IgD-negative memory B cell (primary cell): Measurements from ENCODE around the gene AQP7. TPM values are rescaled to one million over a fixed set of nuclear protein-coding genes. Genes with fewer than 3 reads are reported as not detected.
"Not testable (repeated sequence)": the region's sequence is repeated elsewhere in the genome, so short reads cannot be mapped to it uniquely, and the experiment has no call there.

Experiments used
- H3K27ac Mint-ChIP-seq, 3 donors: one replicate each; pipeline ENCODE4 v1.8.0; 2020 to 2022; ENCODE audit warnings: mild to moderate bottlenecking in 3 of 3, mixed read lengths in 3 of 3, moderate library complexity in 1 of 3
- H3K27me3 Mint-ChIP-seq: one replicate; pipeline ENCODE4 v1.8.0; 2021; ENCODE audit warnings: mixed read lengths
- H3K36me3 Mint-ChIP-seq: one replicate; pipeline ENCODE4 v1.8.0; 2020; ENCODE audit warnings: mild to moderate bottlenecking, mixed read lengths
- H3K4me1 Mint-ChIP-seq, 3 donors: one replicate each; pipeline ENCODE4 v1.8.0; 2020 to 2022; ENCODE audit warnings: mixed read lengths in 3 of 3, mild to moderate bottlenecking in 1 of 3
- H3K4me3 Mint-ChIP-seq, 4 donors: one replicate each; pipeline ENCODE4 v1.8.0; 2020 to 2022; ENCODE audit warnings: mild to moderate bottlenecking in 4 of 4, mixed read lengths in 4 of 4, moderate library complexity in 3 of 4
- H3K9me3 Mint-ChIP-seq, 3 donors: one replicate each; pipeline ENCODE4 v1.8.0; 2020 to 2021; ENCODE audit warnings: mixed read lengths in 3 of 3, mild to moderate bottlenecking in 1 of 3
- polyA plus RNA-seq: library from polyadenylated mRNA; unstranded; fragments of 300-500 nt; fragmentation: Illumina TruSeq; gene quantifications from one replicate; pipeline ENCODE4 v1.2.3, GENCODE V29; 2021

Gene AQP7
- polyA plus RNA-seq, 1 donor from 2014 or later: not detected

DNA sequence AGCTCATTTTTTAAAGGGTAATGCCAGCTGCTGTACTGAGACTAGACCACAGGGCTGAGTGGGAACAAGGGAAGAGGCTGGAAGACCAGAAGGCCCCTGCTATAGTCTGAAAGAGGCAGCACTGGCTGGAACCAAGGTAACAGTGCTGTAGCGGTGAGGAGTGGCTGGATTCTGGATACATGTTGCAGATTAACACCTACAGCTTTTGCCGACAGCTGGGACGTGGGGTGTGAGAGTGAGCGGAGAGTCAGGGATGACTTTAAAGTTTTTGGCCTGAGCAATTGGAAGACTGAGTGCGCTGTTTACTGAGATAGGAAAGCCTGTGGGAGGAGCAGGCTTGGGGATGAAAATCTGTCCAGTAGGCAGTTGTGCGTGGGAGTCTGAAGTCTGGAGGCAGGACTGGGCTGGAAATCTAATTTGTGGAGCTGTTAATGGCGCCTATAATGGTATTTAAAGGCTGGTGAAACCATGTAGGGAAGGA is 26.5 kb downstream of the AQP7 start:
- no peaks in the 10 kb centered on the region for H3K27me3 Mint-ChIP-seq
- H3K4me1 Mint-ChIP-seq: peaks cover 0 to 2% (median 0%) of the 10 kb centered on the region in 3 donors
- no peak overlapping the region for H3K4me3 Mint-ChIP-seq
- H3K36me3 Mint-ChIP-seq: peaks cover 11% of the 10 kb centered on the region
- peak overlapping the region in 1 of 3 donors; percentile 12 for H3K27ac Mint-ChIP-seq
- H3K9me3 Mint-ChIP-seq: no peaks in the 10 kb centered on the region

DNA sequence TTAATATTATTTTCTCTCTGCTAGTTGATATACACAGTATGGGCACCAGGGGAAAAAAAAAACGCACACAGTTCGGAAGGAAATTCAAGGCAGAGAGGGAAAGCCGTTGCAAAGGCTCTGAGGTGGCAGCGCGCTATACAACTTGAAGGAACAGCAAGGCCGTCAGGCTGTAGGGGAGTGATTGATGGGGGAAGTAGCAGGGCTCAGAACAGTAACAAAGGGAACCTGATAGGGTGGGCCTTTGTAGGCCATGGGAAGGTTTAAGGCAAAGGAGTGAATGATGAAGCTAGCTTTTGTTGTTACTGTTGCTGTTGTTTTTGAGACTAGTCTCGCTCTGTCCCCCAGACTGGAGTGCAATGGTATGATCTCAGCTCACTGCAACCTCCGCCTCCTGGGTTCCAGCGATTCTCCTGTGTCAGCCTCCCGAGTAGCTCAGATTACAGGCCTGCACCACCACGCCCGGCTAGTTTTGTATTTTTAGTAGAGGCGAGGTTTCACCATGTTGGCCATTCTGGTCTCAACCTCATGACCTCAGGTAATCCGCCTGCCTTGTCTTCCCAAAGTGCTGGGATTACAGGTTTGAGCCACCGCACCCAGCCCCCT is 27.0 kb downstream of the AQP7 start:
- no peaks in the 10 kb centered on the region for H3K27me3 Mint-ChIP-seq
- H3K4me3 Mint-ChIP-seq: no peak overlapping the region
- no peaks in the 10 kb centered on the region for H3K9me3 Mint-ChIP-seq
- peaks cover 11% of the 10 kb centered on the region for H3K36me3 Mint-ChIP-seq
- H3K27ac Mint-ChIP-seq: no peak overlapping the region
- peaks cover 0 to 2% (median 0%) of the 10 kb centered on the region in 3 donors for H3K4me1 Mint-ChIP-seq

DNA sequence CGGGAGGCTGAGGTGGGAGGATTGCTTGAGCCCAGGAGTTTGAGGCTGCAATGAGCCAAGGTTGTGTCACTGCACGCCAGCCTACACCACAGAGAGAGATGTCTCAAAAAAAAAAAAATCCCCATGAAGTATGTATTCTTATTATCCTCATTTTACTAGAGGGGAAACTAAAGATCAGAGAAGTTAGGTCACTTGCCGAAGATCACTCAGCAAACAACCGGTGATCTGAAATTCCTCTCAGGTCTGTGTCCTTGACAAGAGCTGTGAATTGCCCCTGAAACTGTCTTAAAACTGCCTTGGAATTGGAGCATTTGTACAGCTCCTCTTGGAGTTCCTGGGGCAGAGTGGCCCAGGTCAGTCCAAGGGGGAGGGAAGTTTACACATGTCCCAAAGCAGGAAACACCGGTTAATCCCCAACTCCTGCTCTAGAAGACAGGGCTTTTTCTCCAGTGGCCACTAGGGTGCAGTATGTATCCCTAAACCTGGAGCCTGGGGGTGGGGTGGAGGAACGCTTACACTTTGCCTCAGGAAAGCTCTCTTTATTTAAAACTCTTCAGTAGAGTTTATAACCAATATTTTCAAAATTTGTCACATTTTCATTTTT is 27.6 kb downstream of the AQP7 start:
- Mint-ChIP-seq H3K36me3 (peaks cover 12% of the 10 kb centered on the region), H3K27me3 (no peaks in the 10 kb centered on the region), H3K9me3 (no peaks in the 10 kb centered on the region), H3K4me1 (peaks cover 0 to 2% (median 0%) of the 10 kb centered on the region in 3 donors), H3K27ac (no peak overlapping the region), H3K4me3 (no peak overlapping the region)

DNA sequence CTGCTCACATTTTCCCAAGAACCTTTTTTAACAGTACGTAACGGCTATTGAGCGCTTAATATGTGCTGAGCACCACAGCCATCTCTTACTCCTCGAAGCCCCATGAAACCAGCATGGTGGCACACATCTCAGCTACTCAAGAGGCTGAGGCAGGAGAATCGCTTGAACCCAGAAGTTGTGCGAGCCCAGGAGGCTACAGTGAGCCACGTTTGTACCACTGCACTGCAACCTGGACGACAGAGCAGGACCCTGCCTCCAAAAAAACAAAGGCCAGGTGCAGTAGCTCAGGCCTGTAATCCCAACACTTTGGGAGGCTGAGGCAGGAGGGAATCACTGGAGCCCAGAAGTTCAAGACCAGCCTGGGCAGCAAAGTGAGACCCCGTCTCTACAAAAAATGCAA is 28.2 kb downstream of the AQP7 start:
- no peak overlapping the region for H3K27ac Mint-ChIP-seq
- no peaks in the 10 kb centered on the region for H3K27me3 Mint-ChIP-seq
- H3K4me3 Mint-ChIP-seq: no peak overlapping the region
- no peaks in the 10 kb centered on the region for H3K9me3 Mint-ChIP-seq
- H3K36me3 Mint-ChIP-seq: peaks cover 9% of the 10 kb centered on the region
- H3K4me1 Mint-ChIP-seq: peaks cover 0 to 2% (median 0%) of the 10 kb centered on the region in 3 donors

DNA sequence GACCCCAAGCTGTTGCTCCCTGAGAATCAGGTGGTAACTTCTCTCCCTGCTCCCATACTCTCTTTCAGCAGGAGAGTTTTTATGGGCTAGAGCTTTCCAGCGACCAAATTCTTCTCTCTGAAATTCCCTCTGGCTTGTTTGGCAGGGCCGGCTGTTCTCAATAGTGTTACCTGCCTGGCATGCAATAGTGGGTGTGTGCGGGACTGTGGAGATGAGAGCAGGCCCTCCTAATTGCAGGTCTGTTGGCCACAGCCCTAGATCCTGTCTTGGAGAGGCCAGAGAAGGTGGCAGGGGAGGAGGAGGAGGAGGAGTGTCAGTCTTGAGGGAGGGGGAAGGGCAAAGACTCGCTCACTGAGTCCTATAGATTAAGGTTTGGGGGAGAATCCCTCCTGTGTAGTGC is 29.5 kb downstream of the AQP7 start:
- Mint-ChIP-seq H3K9me3 (no peaks in the 10 kb centered on the region), H3K36me3 (peaks cover 7% of the 10 kb centered on the region), H3K4me1 (peaks cover 0 to 2% (median 0%) of the 10 kb centered on the region in 3 donors), H3K27ac (peak overlapping the region in 2 of 3 donors; percentile 9 to 23), H3K27me3 (no peaks in the 10 kb centered on the region), H3K4me3 (no peak overlapping the region)

DNA sequence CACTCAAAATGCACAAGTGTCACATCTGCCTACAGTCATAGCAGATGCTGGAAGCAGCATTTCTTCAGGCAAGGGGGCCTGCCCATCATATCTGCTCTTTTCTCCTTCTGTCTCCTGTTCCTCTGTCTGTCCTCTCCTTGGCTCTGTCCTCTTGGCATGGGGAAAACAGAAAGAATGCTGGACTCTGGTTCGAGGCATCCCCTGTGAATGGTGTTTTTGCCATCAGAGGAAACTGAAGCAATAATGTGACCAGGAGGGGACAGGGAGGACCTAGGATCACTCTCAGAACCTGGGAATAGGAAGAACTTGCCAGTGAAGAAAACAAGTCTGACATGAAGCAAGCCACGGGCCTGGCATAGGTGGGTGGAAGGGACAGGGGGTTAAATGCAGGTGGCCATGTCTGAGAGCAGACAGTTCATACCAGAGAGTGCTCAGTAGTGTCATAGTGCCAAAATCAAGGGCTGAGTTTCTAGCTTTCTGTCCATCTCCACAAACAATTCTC is 35.3 kb downstream of the AQP7 start:
- Mint-ChIP-seq H3K36me3 (peaks cover 12% of the 10 kb centered on the region), H3K27ac (no peak overlapping the region), H3K9me3 (no peaks in the 10 kb centered on the region), H3K27me3 (no peaks in the 10 kb centered on the region), H3K4me3 (no peak overlapping the region), H3K4me1 (peaks cover 0 to 3% (median 0%) of the 10 kb centered on the region in 3 donors)

DNA sequence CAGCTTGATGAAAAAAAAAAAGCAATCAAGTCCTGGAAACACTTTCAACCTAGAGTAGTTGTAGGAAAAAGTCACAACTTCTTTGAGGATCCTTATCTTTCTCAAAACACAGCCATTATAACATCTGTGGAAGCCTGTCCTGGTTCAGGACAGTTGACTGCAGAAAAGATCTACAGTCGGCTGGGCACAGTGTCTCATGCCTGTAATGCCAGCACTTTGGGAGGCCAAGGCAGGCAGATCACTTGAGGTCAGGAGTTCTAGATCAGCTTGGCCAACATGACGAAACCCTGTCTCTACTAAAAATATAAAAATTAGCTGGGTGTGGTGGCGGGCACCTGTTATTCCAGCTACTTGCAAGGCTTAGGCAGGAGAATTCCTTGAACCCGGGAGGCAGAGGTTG is 37.6 kb downstream of the AQP7 start:
- not testable (repeated sequence) for H3K4me3 Mint-ChIP-seq, H3K4me1 Mint-ChIP-seq, H3K36me3 Mint-ChIP-seq, H3K27ac Mint-ChIP-seq, H3K9me3 Mint-ChIP-seq, H3K27me3 Mint-ChIP-seq

DNA sequence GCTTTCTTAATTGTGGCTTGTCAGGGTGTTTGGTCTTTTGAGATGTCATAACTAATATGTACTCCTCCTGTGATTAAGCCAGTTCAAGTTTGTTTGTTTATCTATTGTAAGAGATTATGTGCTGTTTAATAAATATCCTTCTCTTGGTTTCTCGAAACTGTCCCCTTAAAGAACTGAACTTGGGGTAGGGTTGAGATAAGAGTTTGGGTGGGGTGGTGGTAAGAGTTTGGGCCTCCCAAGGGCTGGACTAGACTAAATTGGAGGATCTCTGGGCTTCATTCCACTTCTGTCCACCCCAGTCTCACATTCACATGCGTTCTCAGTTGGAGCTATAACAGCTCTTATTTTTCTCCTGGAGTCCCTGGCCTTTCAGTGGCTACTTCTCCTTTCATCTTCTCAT is 38.2 kb downstream of the AQP7 start:
- H3K27ac Mint-ChIP-seq: no peak overlapping the region
- H3K4me1 Mint-ChIP-seq: peaks cover 0 to 3% (median 0%) of the 10 kb centered on the region in 3 donors
- H3K27me3 Mint-ChIP-seq: no peaks in the 10 kb centered on the region
- H3K9me3 Mint-ChIP-seq: no peaks in the 10 kb centered on the region
- H3K4me3 Mint-ChIP-seq: no peak overlapping the region
- peaks cover 8% of the 10 kb centered on the region for H3K36me3 Mint-ChIP-seq

DNA sequence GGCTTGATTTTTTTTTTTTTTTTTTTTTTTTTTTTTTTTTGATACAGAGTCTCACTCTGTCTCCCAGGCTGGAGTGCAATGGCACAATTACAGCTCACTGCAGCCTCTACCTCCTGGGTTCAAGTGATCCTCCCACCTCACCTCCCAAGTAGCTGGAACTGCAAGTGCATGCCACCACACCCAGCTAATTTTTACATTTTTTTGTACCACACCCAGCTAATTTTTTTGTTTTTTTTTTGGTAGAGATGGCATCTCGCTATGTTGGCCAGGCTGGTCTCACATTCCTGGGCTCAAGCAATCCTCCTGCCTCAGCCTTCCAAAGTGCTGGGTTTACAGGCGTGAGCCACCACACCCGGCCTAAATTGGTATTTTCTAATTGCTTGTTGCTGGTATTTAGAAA is 43.7 kb downstream of the AQP7 start:
- not testable (repeated sequence) for H3K4me1 Mint-ChIP-seq, H3K27ac Mint-ChIP-seq, H3K36me3 Mint-ChIP-seq, H3K4me3 Mint-ChIP-seq, H3K27me3 Mint-ChIP-seq, H3K9me3 Mint-ChIP-seq

DNA sequence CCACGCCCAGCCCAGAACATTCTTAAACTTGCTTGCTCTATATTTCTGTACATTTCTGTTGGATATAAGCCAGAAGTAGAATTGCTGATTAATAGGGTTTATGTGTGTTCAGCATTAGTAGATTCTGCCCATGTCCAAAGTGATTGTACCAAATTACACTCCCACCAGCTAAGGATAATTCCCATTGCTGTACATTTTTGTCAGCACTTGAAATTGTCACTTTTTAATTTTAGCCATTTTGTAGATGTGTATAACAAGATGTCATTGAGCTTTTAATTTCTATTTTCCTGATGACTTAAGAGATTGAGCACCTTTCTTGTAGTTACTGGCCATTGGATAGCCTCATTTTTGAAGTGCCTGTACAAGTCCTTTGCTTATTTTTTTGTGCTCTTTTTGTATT is 46.4 kb downstream of the AQP7 start:
- Mint-ChIP-seq H3K27ac (no peak overlapping the region), H3K36me3 (peaks cover 4% of the 10 kb centered on the region), H3K27me3 (no peaks in the 10 kb centered on the region), H3K9me3 (no peaks in the 10 kb centered on the region), H3K4me3 (no peak overlapping the region), H3K4me1 (peaks cover 0 to 5% (median 0%) of the 10 kb centered on the region in 3 donors)

DNA sequence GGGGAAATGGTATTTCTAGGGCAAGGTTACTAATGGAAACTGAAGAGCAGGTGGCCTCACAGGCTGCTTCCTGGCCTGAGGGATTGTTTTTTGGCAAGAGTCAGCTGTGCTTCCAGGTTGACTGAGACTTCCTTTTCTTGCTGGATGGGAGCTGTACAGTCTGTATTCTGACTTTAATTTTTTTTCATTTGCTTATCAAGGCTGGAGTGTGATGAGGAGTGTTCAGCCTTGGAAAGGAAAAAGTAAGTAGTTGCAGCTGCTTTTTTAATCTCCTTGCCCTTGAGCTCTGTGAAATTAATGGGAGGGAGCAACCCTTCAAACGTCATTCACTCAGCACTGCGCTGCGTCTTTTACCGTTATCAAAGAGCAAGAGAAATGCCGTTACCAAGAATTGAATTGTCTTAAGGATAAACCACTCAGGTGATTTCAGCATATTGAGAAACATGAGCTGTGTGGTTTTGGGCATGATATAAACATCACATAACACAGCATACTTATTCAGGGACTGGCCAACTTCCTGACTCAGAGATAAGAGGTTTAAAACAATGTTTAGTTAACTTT is 47.6 kb downstream of the AQP7 start:
- Mint-ChIP-seq H3K4me3 (no peak overlapping the region), H3K9me3 (no peaks in the 10 kb centered on the region), H3K27ac (no peak overlapping the region), H3K4me1 (peaks cover 0 to 5% (median 0%) of the 10 kb centered on the region in 3 donors), H3K36me3 (peaks cover 4% of the 10 kb centered on the region), H3K27me3 (no peaks in the 10 kb centered on the region)

DNA sequence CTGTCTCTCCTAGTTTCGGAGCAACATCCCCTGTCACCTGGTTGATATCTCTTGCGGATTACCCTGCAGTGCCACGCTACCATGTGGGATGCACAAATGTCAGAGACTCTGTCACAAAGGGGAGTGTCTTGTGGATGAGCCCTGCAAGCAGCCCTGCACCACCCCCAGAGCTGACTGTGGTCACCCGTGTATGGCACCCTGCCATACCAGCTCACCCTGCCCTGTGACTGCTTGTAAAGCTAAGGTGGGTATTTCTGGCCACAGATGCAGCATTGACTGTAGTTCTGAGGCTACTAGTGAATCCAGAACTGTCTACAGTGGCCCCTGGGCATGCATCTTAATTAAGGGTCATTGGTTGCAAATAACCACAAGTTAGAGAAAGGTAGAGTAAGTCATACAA is 50.8 kb downstream of the AQP7 start:
- Mint-ChIP-seq H3K4me3 (no peak overlapping the region), H3K9me3 (no peaks in the 10 kb centered on the region), H3K27me3 (no peaks in the 10 kb centered on the region), H3K27ac (no peak overlapping the region), H3K36me3 (peaks cover 17% of the 10 kb centered on the region), H3K4me1 (peaks cover 0 to 5% (median 0%) of the 10 kb centered on the region in 3 donors)

DNA sequence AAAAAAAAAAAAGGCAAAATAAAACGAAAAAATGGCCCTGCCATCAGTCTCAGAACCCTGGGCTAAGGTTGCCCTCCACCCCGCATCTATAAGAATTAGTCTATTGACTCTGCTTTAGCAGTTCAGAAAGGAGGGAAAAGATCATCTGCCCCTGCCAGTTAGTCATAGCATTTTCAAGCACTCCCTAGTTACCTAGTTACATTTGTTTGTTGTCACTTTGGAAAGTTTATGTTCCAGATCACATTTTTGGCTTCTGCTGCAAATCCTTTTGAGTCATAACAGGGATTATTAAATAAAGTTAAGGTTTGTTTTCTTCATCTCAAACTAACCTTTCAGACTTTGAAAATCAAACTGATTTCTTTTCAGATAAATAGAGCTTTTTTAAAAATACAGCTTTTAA is 52.1 kb downstream of the AQP7 start:
- H3K27ac Mint-ChIP-seq: no peak overlapping the region
- H3K27me3 Mint-ChIP-seq: no peaks in the 10 kb centered on the region
- peaks cover 0 to 4% (median 0%) of the 10 kb centered on the region in 3 donors for H3K4me1 Mint-ChIP-seq
- H3K9me3 Mint-ChIP-seq: no peaks in the 10 kb centered on the region
- peaks cover 17% of the 10 kb centered on the region for H3K36me3 Mint-ChIP-seq
- H3K4me3 Mint-ChIP-seq: no peak overlapping the region

DNA sequence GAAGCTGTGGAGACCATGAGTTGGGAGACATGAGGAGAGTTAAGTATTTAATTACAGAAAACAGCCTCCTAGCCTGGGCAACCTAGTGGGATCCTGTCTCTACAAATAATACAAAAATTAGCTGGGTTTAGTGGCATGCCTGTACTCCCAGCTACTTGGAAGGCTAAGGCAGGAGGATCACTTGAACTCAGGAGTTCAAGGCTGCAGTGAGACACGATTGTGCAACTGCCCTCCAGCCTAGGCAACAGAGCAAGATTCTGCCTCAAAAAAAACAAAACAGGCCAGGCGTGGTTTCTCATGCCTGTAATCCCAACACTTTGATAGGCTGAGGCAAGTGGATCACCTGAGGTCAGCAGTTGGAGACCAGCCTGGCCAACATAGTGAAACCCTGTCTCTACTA is 52.6 kb downstream of the AQP7 start:
- Mint-ChIP-seq H3K4me1 (peaks cover 0 to 3% (median 0%) of the 10 kb centered on the region in 3 donors), H3K27ac (no peak overlapping the region), H3K9me3 (no peaks in the 10 kb centered on the region), H3K4me3 (no peak overlapping the region), H3K27me3 (no peaks in the 10 kb centered on the region), H3K36me3 (peaks cover 17% of the 10 kb centered on the region)

DNA sequence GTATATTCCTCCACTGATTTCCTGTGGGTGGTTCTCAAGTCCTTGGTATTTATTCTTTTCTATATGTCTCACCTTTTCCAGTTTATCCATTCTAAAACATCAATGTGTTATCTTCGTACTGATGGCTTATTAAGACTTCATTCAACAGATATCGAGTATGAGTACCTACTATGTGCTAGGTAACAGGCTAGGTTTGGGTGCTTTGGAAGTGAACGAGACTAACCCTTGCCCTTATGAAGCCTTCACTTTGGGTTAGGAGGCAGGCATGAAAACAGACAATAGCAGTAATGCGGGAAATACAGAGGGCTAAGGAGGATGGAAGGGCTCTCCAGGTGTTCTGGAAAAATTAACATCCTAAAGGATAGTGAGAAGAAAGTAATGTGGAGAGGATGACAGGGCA is 53.4 kb downstream of the AQP7 start:
- H3K27me3 Mint-ChIP-seq: no peaks in the 10 kb centered on the region
- peaks cover 0 to under 1% (median 0%) of the 10 kb centered on the region in 3 donors for H3K4me1 Mint-ChIP-seq
- no peaks in the 10 kb centered on the region for H3K9me3 Mint-ChIP-seq
- no peak overlapping the region for H3K4me3 Mint-ChIP-seq
- no peak overlapping the region for H3K27ac Mint-ChIP-seq
- peaks cover 20% of the 10 kb centered on the region for H3K36me3 Mint-ChIP-seq

DNA sequence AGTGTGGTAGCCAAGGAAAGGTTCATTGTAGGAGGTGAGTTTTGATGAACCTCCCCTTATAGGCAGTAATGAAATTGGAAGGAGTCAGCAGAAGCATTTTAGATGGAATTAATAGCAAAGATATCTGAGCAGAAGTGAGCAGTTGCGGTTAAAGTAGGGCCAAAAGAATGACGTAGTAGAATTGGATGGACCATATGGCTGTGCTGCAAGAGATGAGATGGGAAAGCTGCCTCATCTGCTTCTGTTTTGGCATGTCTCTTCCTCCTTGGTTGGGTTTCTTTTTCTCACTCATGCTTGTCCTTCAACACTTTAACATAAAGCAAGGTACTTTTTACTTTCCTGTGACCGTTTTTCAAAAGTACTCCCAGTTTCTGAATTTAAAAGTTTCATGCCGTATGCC is 55.8 kb downstream of the AQP7 start:
- H3K9me3 Mint-ChIP-seq: no peaks in the 10 kb centered on the region
- peaks cover 18% of the 10 kb centered on the region for H3K36me3 Mint-ChIP-seq
- H3K4me3 Mint-ChIP-seq: no peak overlapping the region
- H3K27me3 Mint-ChIP-seq: no peaks in the 10 kb centered on the region
- H3K4me1 Mint-ChIP-seq: no peaks in the 10 kb centered on the region
- peak overlapping the region in 1 of 3 donors; percentile 41 for H3K27ac Mint-ChIP-seq
